Kidney (tissue), 14 donors: ENCODE measurements around the gene EPS8L2. TPM values are rescaled to one million over a fixed set of nuclear protein-coding genes. Genes with fewer than 3 reads are reported as not detected.

Experiments
- DNase-seq, 5 donors: peaks; one replicate each; pipeline ENCODE4 v3.0.0-alpha.2; 2013 to 2020
- FAIRE-seq: peaks from 2 replicates; lab custom pipeline; 2012; peaks lifted over from hg19 to GRCh38; lab: Jason Lieb, UNC
- H3K27ac ChIP-seq, 2 donors: one replicate each; pipeline ENCODE4 v1.7.0; 2013; ENCODE audit warnings: low read depth in 2 of 2, low read length in 2 of 2, inconsistent platforms in 1 of 2
- H3K27me3 ChIP-seq: one replicate; pipeline ENCODE4 v1.7.1; 2013; ENCODE audit warnings: low read length, inconsistent platforms; ENCODE audit not compliant: control insufficient read depth, insufficient read depth
- H3K36me3 ChIP-seq, 3 donors: one replicate each; pipeline versions ENCODE4 v1.7.0 to v1.7.1; 2013; ENCODE audit warnings: low read length in 3 of 3, control low read depth in 1 of 3, inconsistent platforms in 1 of 3; ENCODE audit not compliant: insufficient read depth in 3 of 3, control insufficient read depth in 2 of 3
- H3K4me1 ChIP-seq, 3 donors: one replicate each; pipeline versions ENCODE4 v1.7.0 to v1.7.1; 2013; ENCODE audit warnings: low read length in 3 of 3, inconsistent platforms in 1 of 3, low read depth in 1 of 3; ENCODE audit not compliant: control insufficient read depth in 2 of 3, insufficient read depth in 2 of 3
- H3K4me3 ChIP-seq, 3 donors: one replicate each; pipeline versions ENCODE4 v1.7.0 to v1.8.1; 2013; ENCODE audit warnings: low read length in 3 of 3, control low read depth in 1 of 3, inconsistent platforms in 1 of 3
- H3K9ac ChIP-seq, 3 donors: one replicate each; pipeline versions ENCODE4 v1.7.0 to v1.7.1; 2013; ENCODE audit warnings: low read length in 3 of 3, control low read depth in 1 of 3, inconsistent platforms in 1 of 3
- H3K9me3 ChIP-seq, 3 donors: one replicate each; pipeline versions ENCODE4 v1.7.0 to v1.7.1; 2013; ENCODE audit warnings: low read length in 3 of 3, control low read depth in 1 of 3, inconsistent platforms in 1 of 3; ENCODE audit not compliant: control insufficient read depth in 2 of 3, insufficient read depth in 1 of 3
- intact Hi-C: fragments of 100-400 bp; cut with DNase I; formaldehyde crosslinking; loops from one replicate; pipeline ENCODE4 v1.11.1; 2022
- polyA plus RNA-seq: library from polyadenylated mRNA; stranded (reverse); fragments of 350-450 nt; fragmentation: Illumina TruSeq; extraction: RNeasy Lipid Tissue Mini Kit (QIAGEN cat#74804); gene quantifications from one replicate; pipeline ENCODE4 v1.2.3, GENCODE V29; 2014; ENCODE audit warnings: low read depth, low replicate concordance; ENCODE audit not compliant: insufficient read depth
- total RNA-seq: library from RNA; stranded (reverse); fragmentation: NEBNext Ultra II Directional; extraction: Animal tissue kit (Norgen Biotek cat#: 25700); gene quantifications from one replicate; pipeline ENCODE4 v1.2.1, GENCODE V29; 2021
- TF ChIP-seq, protein P1 (sequence below): IDR thresholded peaks from 3 replicates; pipeline ENCODE4 v1.5.1; 2012; ENCODE audit warnings: mild to moderate bottlenecking, moderate library complexity, borderline replicate concordance; ENCODE audit not compliant: insufficient read depth; ENCODE audit errors: extremely low read depth
- donor health status: control.
- donor health status: control.
- donor health status: control.
- donor health status: control.
- donor health status: control.
- donor health status: DM: yes; HTN: yes; CAD: no.
- donor health status: Normal renal cell carcinoma (clear cell type).

Gene EPS8L2
- total and polyA plus RNA-seq, 2 donors from 2014 or later, result 199 to 287 TPM

DNA sequence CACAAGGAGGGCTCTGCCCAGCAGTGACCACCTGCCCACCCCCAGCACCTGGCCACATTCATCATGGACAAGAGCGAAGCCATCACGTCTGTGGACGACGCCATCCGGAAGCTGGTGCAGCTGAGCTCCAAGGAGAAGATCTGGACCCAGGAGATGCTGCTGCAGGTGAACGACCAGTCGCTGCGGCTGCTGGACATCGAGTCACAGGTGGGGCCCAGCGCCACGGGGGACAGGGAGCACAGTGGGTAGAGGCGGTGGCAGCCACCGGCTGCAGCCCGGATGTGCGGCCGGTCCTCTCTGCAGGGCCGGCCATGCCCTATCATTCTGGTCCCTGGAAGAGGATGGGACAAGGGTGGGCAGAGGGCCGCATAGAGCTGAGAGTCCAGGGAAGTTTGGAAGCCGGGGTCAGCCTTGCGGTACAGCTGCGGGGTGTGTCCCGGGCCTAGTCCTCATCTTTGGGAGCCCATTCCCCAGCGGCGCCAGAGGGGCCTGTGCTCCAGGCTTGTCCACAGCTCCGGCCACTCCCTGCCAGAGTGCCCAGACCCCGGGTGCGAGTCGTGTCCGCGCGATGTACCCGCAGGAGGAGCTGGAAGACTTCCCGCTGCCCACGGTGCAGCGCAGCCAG lies 14.1 kb downstream of the EPS8L2 start:
- DNase-seq (peak in 1 of 5 donors; percentile 64), FAIRE-seq (no peak)
- TF ChIP-seq, protein P1, sequence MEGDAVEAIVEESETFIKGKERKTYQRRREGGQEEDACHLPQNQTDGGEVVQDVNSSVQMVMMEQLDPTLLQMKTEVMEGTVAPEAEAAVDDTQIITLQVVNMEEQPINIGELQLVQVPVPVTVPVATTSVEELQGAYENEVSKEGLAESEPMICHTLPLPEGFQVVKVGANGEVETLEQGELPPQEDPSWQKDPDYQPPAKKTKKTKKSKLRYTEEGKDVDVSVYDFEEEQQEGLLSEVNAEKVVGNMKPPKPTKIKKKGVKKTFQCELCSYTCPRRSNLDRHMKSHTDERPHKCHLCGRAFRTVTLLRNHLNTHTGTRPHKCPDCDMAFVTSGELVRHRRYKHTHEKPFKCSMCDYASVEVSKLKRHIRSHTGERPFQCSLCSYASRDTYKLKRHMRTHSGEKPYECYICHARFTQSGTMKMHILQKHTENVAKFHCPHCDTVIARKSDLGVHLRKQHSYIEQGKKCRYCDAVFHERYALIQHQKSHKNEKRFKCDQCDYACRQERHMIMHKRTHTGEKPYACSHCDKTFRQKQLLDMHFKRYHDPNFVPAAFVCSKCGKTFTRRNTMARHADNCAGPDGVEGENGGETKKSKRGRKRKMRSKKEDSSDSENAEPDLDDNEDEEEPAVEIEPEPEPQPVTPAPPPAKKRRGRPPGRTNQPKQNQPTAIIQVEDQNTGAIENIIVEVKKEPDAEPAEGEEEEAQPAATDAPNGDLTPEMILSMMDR, result no peak
- peaks cover 0 to 6% (median 5%) of the 10 kb centered on the region in 3 donors for H3K4me1 ChIP-seq
- no peaks in the 10 kb centered on the region for H3K9me3 ChIP-seq
- peaks cover 0 to 16% (median 0%) of the 10 kb centered on the region in 3 donors for H3K36me3 ChIP-seq
- no peak overlapping the region for H3K4me3 ChIP-seq
- no peaks in the 10 kb centered on the region for H3K27me3 ChIP-seq
- intact Hi-C loops, result loop anchor here (10.0 kb wide), 1 partner anchor 165 kb away; no protein-coding TSS in a partner anchor
- H3K9ac ChIP-seq, result no peak overlapping the region
- no peak overlapping the region for H3K27ac ChIP-seq

DNA sequence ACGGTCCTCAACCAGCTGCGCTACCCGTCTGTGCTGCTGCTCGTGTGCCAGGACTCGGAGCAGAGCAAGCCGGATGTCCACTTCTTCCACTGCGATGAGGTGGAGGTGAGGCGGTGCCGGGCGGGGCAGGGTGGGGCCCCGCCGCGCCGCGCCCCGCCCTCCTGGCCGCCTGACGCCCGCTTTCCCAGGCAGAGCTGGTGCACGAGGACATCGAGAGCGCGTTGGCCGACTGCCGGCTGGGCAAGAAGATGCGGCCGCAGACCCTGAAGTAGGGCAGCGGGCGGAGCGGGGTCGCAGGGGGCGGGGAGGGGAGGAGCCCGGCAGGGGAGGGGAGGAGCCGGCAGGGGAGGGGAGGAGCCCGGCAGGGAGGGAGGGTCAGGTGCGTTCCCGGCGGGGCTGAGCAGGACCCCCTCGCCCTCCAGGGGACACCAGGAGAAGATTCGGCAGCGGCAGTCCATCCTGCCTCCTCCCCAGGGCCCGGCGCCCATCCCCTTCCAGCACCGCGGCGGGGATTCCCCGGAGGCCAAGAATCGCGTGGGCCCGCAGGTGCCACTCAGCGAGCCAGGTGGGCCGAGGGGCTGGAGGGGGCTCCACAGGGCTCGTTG lies 14.7 kb downstream of the EPS8L2 start:
- Histone ChIP-seq H3K9ac (no peak overlapping the region), H3K9me3 (no peaks in the 10 kb centered on the region), H3K36me3 (peaks cover 0 to 16% (median 0%) of the 10 kb centered on the region in 3 donors), H3K27me3 (no peaks in the 10 kb centered on the region), H3K27ac (no peak overlapping the region), H3K4me3 (no peak overlapping the region), H3K4me1 (peaks cover 0 to 6% (median 5%) of the 10 kb centered on the region in 3 donors)
- FAIRE-seq (no peak), DNase-seq (peak in 2 of 5 donors; percentile 73 to 88)
- intact Hi-C loops, result loop anchor here (10.0 kb wide), 1 partner anchor 166 kb away; no protein-coding TSS in a partner anchor
- TF ChIP-seq, protein P1, result no peak

DNA sequence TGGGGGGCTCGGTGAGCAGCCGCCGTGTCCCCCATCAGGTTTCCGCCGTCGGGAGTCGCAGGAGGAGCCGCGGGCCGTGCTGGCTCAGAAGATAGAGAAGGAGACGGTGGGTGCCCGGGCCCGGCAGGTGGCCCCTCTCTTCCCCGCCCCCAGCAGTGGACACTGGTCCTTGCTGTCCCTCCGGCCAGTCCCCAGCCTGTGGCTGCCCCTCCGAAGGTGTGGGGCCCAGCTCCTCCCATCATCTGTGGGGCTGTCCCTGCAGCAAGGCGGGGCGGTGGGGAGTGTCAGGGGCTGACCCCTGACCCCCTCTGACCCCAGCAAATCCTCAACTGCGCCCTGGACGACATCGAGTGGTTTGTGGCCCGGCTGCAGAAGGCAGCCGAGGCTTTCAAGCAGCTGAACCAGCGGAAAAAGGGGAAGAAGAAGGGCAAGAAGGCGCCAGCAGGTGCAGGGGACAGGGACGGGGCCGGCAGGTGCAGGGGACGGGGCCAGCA lies 15.3 kb downstream of the EPS8L2 start:
- intact Hi-C loops, result loop anchor here (10.0 kb wide), 1 partner anchor 166 kb away; no protein-coding TSS in a partner anchor
- TF ChIP-seq, protein P1, result no peak
- no peaks in the 10 kb centered on the region for H3K27me3 ChIP-seq
- no peak overlapping the region for H3K4me3 ChIP-seq
- peaks cover 0 to 6% (median 4%) of the 10 kb centered on the region in 3 donors for H3K4me1 ChIP-seq
- DNase-seq, result peak in 1 of 5 donors; percentile 77
- H3K36me3 ChIP-seq, result peaks cover 0 to 16% (median 0%) of the 10 kb centered on the region in 3 donors
- FAIRE-seq, result no peak
- no peaks in the 10 kb centered on the region for H3K9me3 ChIP-seq
- H3K27ac ChIP-seq, result no peak overlapping the region
- H3K9ac ChIP-seq, result no peak overlapping the region
